Caco-2 (cell line): ENCODE data around the gene SLC25A24. TPM values are rescaled to one million over a fixed set of nuclear protein-coding genes. Genes with fewer than 3 reads are reported as not detected.
"Not testable (repeated sequence)": the region's sequence is repeated elsewhere in the genome, so short reads cannot be mapped to it uniquely, and the experiment has no call there.

Source experiments
- BruUV-seq: library from RNA; stranded (reverse); fragments of 400-500 nt; replicated peaks from 2 replicates; lab custom pipeline; 2021; lab: Mats Ljungman, UMichigan
- CTCF ChIA-PET: fragments of 300-600 bp; sonication (Branson Sonifier 250); formaldehyde crosslinking; loops from one replicate; lab custom pipeline; 2022; ENCODE audit warnings: antibody characterized with exemption; lab: Charles Lee
- POLR2A ChIA-PET: fragments of 300-600 bp; sonication (Branson Sonifier 250); formaldehyde crosslinking; loops from one replicate; lab custom pipeline; 2022; ENCODE audit warnings: antibody characterized with exemption; lab: Charles Lee
- DNase-seq, 2 experiments: peaks; one replicate each; pipeline versions ENCODE4 v3.0.0 to v3.0.0-alpha.2; 2020 to 2022
- H3K27me3 ChIP-seq: replicated peaks from 2 replicates; pipeline ENCODE4 v1.6.0; 2011; ENCODE audit warnings: low read length; ENCODE audit not compliant: control insufficient read depth, insufficient read depth
- H3K36me3 ChIP-seq: 2 replicates; pipeline ENCODE4 v1.5.1; 2011; ENCODE audit warnings: low read length; ENCODE audit not compliant: control insufficient read depth, insufficient read depth
- H3K4me1 ChIP-seq: fragments of 250-450 bp; sonication (Bioruptor Pico); 2 replicates; pipeline ENCODE4 v1.5.1; 2020; ENCODE audit warnings: mild to moderate bottlenecking
- H3K4me3 ChIP-seq: 2 replicates; pipeline ENCODE4 v1.5.1; 2011; ENCODE audit warnings: low read depth, mild to moderate bottlenecking, control low read depth, low read length
- H3K9me3 ChIP-seq: fragments of 250-450 bp; sonication (Bioruptor Pico); 2 replicates; pipeline ENCODE4 v1.5.1; 2020; ENCODE audit warnings: mild to moderate bottlenecking, moderate library complexity
- H3K27ac Mint-ChIP-seq: one replicate; pipeline ENCODE4 v1.8.0; 2022; ENCODE audit warnings: mixed read lengths; ENCODE audit not compliant: unreplicated experiment
- H3K27me3 Mint-ChIP-seq: one replicate; pipeline ENCODE4 v1.8.0; 2022; ENCODE audit warnings: mixed read lengths; ENCODE audit not compliant: insufficient read depth, unreplicated experiment
- H3K36me3 Mint-ChIP-seq: one replicate; pipeline ENCODE4 v1.8.0; 2022; ENCODE audit warnings: mild to moderate bottlenecking, mixed read lengths; ENCODE audit not compliant: insufficient read depth, unreplicated experiment
- H3K4me1 Mint-ChIP-seq: one replicate; pipeline ENCODE4 v1.8.0; 2022; ENCODE audit warnings: low read depth, mixed read lengths; ENCODE audit not compliant: unreplicated experiment
- H3K4me3 Mint-ChIP-seq: one replicate; pipeline ENCODE4 v1.8.0; 2022; ENCODE audit warnings: mild to moderate bottlenecking, moderate library complexity, mixed read lengths; ENCODE audit not compliant: unreplicated experiment
- H3K9me3 Mint-ChIP-seq: one replicate; pipeline ENCODE4 v1.8.0; 2022; ENCODE audit warnings: mixed read lengths; ENCODE audit not compliant: unreplicated experiment
- intact Hi-C: fragments of 100-400 bp; cut with micrococcal nuclease; formaldehyde crosslinking; loops from one replicate; pipeline ENCODE4 v1.10.0; 2022; ENCODE audit not compliant: unreplicated experiment
- total RNA-seq: library from RNA; stranded (reverse); gene quantifications from 2 replicates; pipeline ENCODE4 v1.2.3, GENCODE V29; 2022
- TF ChIP-seq, protein P1 (sequence below), 2 experiments: fragments of 200-600 bp in 1 of 2; IDR thresholded peaks; 1 replicate in 1 of 2; 2 replicates in 1 of 2; pipeline versions ENCODE4 v1.5.1 to v1.8.0; 2011 to 2022; ENCODE audit warnings: antibody characterized with exemption in 1 of 2, control low read depth in 1 of 2, inconsistent platforms in 1 of 2, low read depth in 1 of 2, low read length in 1 of 2, mild to moderate bottlenecking in 1 of 2, moderate library complexity in 1 of 2; ENCODE audit not compliant: insufficient read depth in 1 of 2, severe bottlenecking in 1 of 2, unreplicated experiment in 1 of 2

SLC25A24 gene
- total RNA-seq, 1 experiment from 2014 or later: 26.4 TPM

GRCh38 chr1:108182959-108183700, 17.0 kb downstream of the SLC25A24 start:
- H3K36me3 Mint-ChIP-seq: peaks cover 30% of the 10 kb centered on the region
- H3K27ac Mint-ChIP-seq: no peak overlapping the region
- no peak overlapping the region for H3K4me3 ChIP-seq
- TF ChIP-seq, protein P1, sequence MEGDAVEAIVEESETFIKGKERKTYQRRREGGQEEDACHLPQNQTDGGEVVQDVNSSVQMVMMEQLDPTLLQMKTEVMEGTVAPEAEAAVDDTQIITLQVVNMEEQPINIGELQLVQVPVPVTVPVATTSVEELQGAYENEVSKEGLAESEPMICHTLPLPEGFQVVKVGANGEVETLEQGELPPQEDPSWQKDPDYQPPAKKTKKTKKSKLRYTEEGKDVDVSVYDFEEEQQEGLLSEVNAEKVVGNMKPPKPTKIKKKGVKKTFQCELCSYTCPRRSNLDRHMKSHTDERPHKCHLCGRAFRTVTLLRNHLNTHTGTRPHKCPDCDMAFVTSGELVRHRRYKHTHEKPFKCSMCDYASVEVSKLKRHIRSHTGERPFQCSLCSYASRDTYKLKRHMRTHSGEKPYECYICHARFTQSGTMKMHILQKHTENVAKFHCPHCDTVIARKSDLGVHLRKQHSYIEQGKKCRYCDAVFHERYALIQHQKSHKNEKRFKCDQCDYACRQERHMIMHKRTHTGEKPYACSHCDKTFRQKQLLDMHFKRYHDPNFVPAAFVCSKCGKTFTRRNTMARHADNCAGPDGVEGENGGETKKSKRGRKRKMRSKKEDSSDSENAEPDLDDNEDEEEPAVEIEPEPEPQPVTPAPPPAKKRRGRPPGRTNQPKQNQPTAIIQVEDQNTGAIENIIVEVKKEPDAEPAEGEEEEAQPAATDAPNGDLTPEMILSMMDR (IDR thresholded peaks at IDR 0.05; ENCODE audit: insufficient read depth in 1 of 2, low read depth in 1 of 2, low read length in 1 of 2, severe bottlenecking in 1 of 2, unreplicated experiment in 1 of 2): no peak
- H3K4me3 Mint-ChIP-seq: no peak overlapping the region
- POLR2A ChIA-PET: no interaction called here
- no peaks in the 10 kb centered on the region for H3K4me1 Mint-ChIP-seq
- no peaks in the 10 kb centered on the region for H3K36me3 ChIP-seq
- no peak for DNase-seq
- H3K27me3 ChIP-seq: no peaks in the 10 kb centered on the region
- no peaks in the 10 kb centered on the region for H3K9me3 ChIP-seq
- H3K9me3 Mint-ChIP-seq: no peaks in the 10 kb centered on the region
- CTCF ChIA-PET: no interaction called here
- H3K27me3 Mint-ChIP-seq: no peaks in the 10 kb centered on the region
- intact Hi-C loops: no loop called here
- H3K4me1 ChIP-seq: no peaks in the 10 kb centered on the region
- no TSS peak for BruUV-seq

GRCh38 chr1:108179018-108179417, 21.1 kb downstream of the SLC25A24 start:
- ChIA-PET POLR2A (no interaction called here), CTCF (no interaction called here)
- no peaks in the 10 kb centered on the region for H3K27me3 Mint-ChIP-seq
- Histone ChIP-seq H3K4me1 (no peaks in the 10 kb centered on the region), H3K9me3 (peaks cover 9% of the 10 kb centered on the region; the same call in 1 of the 2 replicates), H3K27me3 (no peaks in the 10 kb centered on the region), H3K4me3 (no peak overlapping the region), H3K36me3 (no peaks in the 10 kb centered on the region)
- H3K36me3 Mint-ChIP-seq: peaks cover 66% of the 10 kb centered on the region
- no peak overlapping the region for H3K4me3 Mint-ChIP-seq
- BruUV-seq: no TSS peak
- TF ChIP-seq, protein P1 (IDR thresholded peaks at IDR 0.05; ENCODE audit: insufficient read depth in 1 of 2, low read depth in 1 of 2, low read length in 1 of 2, severe bottlenecking in 1 of 2, unreplicated experiment in 1 of 2): no peak
- H3K4me1 Mint-ChIP-seq: no peaks in the 10 kb centered on the region
- H3K9me3 Mint-ChIP-seq: peaks cover 19% of the 10 kb centered on the region
- DNase-seq: no peak
- intact Hi-C loops: no loop called here
- no peak overlapping the region for H3K27ac Mint-ChIP-seq

GRCh38 chr1:108162409-108162808, 37.7 kb downstream of the SLC25A24 start:
- H3K9me3 Mint-ChIP-seq, CTCF ChIA-PET, BruUV-seq, POLR2A ChIA-PET, intact Hi-C loops, H3K27ac Mint-ChIP-seq, DNase-seq, H3K4me1 Mint-ChIP-seq, H3K9me3 ChIP-seq, H3K4me3 ChIP-seq, H3K36me3 Mint-ChIP-seq, H3K4me1 ChIP-seq, H3K27me3 ChIP-seq, H3K27me3 Mint-ChIP-seq, H3K36me3 ChIP-seq, H3K4me3 Mint-ChIP-seq: not testable (repeated sequence)

GRCh38 chr1:108159951-108160350, 40.2 kb downstream of the SLC25A24 start:
- H3K9me3 ChIP-seq, H3K27me3 Mint-ChIP-seq, intact Hi-C loops, H3K4me3 ChIP-seq, H3K4me1 ChIP-seq, H3K27ac Mint-ChIP-seq, H3K4me3 Mint-ChIP-seq, POLR2A ChIA-PET, H3K9me3 Mint-ChIP-seq, H3K36me3 Mint-ChIP-seq, BruUV-seq, CTCF ChIA-PET, H3K27me3 ChIP-seq, H3K36me3 ChIP-seq, H3K4me1 Mint-ChIP-seq, DNase-seq: not testable (repeated sequence)
